ENCODE results near the gene FBXL17. TPM values are rescaled to one million over a fixed set of nuclear protein-coding genes. Genes with fewer than 3 reads are reported as not detected.
"Not testable (repeated sequence)": the region's sequence is repeated elsewhere in the genome, so short reads cannot be mapped to it uniquely, and the experiment has no call there.

Gene FBXL17
- total RNA-seq, 5 donors from 2014 or later (not counting 1 experiment from before 2014, with no cell fraction given), result 20.4 to 30.1 (median 22.1) TPM

DNA sequence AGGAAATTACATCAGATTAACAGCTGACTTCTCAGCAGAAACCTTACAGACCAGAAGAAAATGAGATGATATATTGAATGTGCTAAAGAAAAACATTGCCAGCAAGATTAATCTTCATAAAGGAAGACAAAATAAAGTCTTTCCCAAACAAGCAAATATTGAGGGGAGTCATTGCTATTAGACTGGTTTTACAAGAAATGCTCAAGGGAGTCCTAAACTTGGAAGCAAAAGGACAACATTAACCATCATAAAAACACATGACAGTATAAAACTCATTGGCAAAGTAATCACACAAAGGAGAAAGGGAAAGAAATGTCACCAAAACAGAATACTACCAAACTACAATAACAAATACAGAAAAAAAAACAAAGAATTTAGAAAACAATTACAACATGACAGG is 101.7 kb downstream of the FBXL17 start:
- Mint-ChIP-seq H3K27me3 (no peaks in the 10 kb centered on the region), H3K4me1 (peaks cover 26 to 35% (median 35%) of the 10 kb centered on the region in 3 donors), H3K27ac (no peak overlapping the region), H3K36me3 (peaks cover 58% of the 10 kb centered on the region), H3K9me3 (peaks cover 5 to 33% (median 20%) of the 10 kb centered on the region in 3 donors), H3K4me3 (no peak overlapping the region)
- CTCF ChIA-PET, result no interaction called here
- Histone ChIP-seq H3K27me3 (replicated peaks in 1 of 2; ENCODE audit: control insufficient read depth in 2 of 2, extremely low read depth in 1 of 2, insufficient read depth in 2 of 2, low read length in 1 of 2) (no peaks in the 10 kb centered on the region), H3K4me1 (ENCODE audit: control insufficient read depth in 1 of 2, extremely low read depth in 1 of 2, insufficient read depth in 2 of 2, low read length in 2 of 2) (peaks cover 0 to 3% of the 10 kb centered on the region in 2 experiments), H3K27ac (ENCODE audit: low read length) (no peak overlapping the region), H3K9me3 (no peaks in the 10 kb centered on the region), H3K36me3 (ENCODE audit: control insufficient read depth in 2 of 2, extremely low read depth in 1 of 2, insufficient read depth in 1 of 2, low read length in 1 of 2) (no peaks in the 10 kb centered on the region), H3K4me3 (ENCODE audit: control insufficient read depth in 1 of 2, extremely low read depth in 1 of 2, low read length in 1 of 2) (no peak overlapping the region)
- ATAC-seq (replicated peaks in 1 of 4) (no peak), DNase-seq (no peak)
- POLR2A ChIA-PET, result interaction anchor here in 1 of 2 donors (0.5 kb wide), 1 partner anchor 212 kb away, joined by 3 read pairs; no protein-coding TSS in a partner anchor

GRCh38 chr5:108278285-108279240 is 103.3 kb downstream of the FBXL17 start:
- peaks cover 26 to 35% (median 35%) of the 10 kb centered on the region in 3 donors for H3K4me1 Mint-ChIP-seq
- WGBS (ENCODE audit: insufficient coverage), result 85% methylated on average over 3 of the region's 3 CpGs
- ChIA-PET CTCF (no interaction called here), POLR2A (no interaction called here)
- Histone ChIP-seq H3K27me3 (replicated peaks in 1 of 2; ENCODE audit: control insufficient read depth in 2 of 2, extremely low read depth in 1 of 2, insufficient read depth in 2 of 2, low read length in 1 of 2) (no peaks in the 10 kb centered on the region), H3K9me3 (no peaks in the 10 kb centered on the region), H3K4me3 (ENCODE audit: control insufficient read depth in 1 of 2, extremely low read depth in 1 of 2, low read length in 1 of 2) (no peak overlapping the region), H3K36me3 (ENCODE audit: control insufficient read depth in 2 of 2, extremely low read depth in 1 of 2, insufficient read depth in 1 of 2, low read length in 1 of 2) (no peaks in the 10 kb centered on the region), H3K27ac (ENCODE audit: low read length) (no peak overlapping the region), H3K4me1 (ENCODE audit: control insufficient read depth in 1 of 2, extremely low read depth in 1 of 2, insufficient read depth in 2 of 2, low read length in 2 of 2) (peaks cover 0 to 3% of the 10 kb centered on the region in 2 experiments)
- H3K27ac Mint-ChIP-seq, result no peak overlapping the region
- DNase-seq (no peak), ATAC-seq (replicated peaks in 1 of 4) (no peak)
- no peaks in the 10 kb centered on the region for H3K27me3 Mint-ChIP-seq
- peaks cover 45% of the 10 kb centered on the region for H3K36me3 Mint-ChIP-seq
- H3K4me3 Mint-ChIP-seq, result no peak overlapping the region
- peaks cover 5 to 21% (median 10%) of the 10 kb centered on the region in 3 donors for H3K9me3 Mint-ChIP-seq

DNA sequence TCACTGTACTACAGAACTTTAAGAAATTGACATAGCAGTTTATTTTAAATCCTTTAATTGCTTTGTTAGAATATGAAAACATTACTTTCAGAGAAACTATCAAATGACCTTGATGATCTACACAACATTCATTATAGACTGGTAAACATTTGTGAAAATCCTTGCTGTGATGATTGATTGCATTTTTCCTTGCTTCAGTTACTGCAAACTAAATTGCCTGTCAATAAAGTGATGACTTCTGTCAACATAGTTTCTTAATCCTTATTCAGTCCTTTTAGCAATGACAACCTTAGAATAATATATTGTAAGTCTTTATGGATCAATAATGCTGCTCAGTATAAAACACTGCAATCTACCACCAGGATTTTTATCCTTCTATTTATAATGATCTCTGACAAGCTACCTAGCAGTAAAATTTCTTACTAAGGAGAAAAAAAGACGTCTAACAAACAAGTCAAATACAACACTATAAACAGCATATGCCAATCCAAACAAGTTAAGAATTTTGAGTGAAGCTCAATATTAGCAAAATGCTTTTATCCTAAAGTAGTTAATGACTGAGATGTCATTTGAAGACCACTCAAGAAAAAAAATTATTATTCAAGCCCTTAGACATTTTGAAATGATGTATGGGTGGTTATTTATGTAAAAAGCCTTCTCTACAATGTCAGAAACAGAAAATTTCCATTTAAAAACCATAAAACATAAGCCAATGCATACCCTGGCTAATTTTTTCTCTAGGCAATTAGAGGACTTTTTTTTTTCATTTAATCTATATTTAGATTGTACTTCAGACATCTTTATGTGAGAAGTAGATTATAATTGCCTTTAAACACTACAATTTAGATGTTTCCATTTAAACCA is 105.5 kb downstream of the FBXL17 start:
- no peak overlapping the region for H3K27ac ChIP-seq (ENCODE audit: low read length)
- DNase-seq (no peak), ATAC-seq (replicated peaks in 1 of 4) (no peak)
- no peaks in the 10 kb centered on the region for H3K36me3 ChIP-seq (ENCODE audit: control insufficient read depth in 2 of 2, extremely low read depth in 1 of 2, insufficient read depth in 1 of 2, low read length in 1 of 2)
- H3K9me3 ChIP-seq, result no peaks in the 10 kb centered on the region
- H3K27me3 Mint-ChIP-seq, result no peaks in the 10 kb centered on the region
- no peaks in the 10 kb centered on the region for H3K27me3 ChIP-seq (replicated peaks in 1 of 2; ENCODE audit: control insufficient read depth in 2 of 2, extremely low read depth in 1 of 2, insufficient read depth in 2 of 2, low read length in 1 of 2)
- H3K4me1 ChIP-seq (ENCODE audit: control insufficient read depth in 1 of 2, extremely low read depth in 1 of 2, insufficient read depth in 2 of 2, low read length in 2 of 2), result peaks cover 0 to 3% of the 10 kb centered on the region in 2 experiments
- CTCF ChIA-PET, result interaction anchor here in 1 of 2 donors (0.6 to 1.1 kb wide), 2 partner anchors 14 to 1692 kb away, joined by 5 to 6 read pairs; no protein-coding TSS in a partner anchor
- no peak overlapping the region for H3K4me3 Mint-ChIP-seq
- H3K27ac Mint-ChIP-seq, result no peak overlapping the region
- peaks cover 26 to 35% (median 29%) of the 10 kb centered on the region in 3 donors for H3K4me1 Mint-ChIP-seq
- peaks cover 30% of the 10 kb centered on the region for H3K36me3 Mint-ChIP-seq
- POLR2A ChIA-PET, result no interaction called here
- peaks cover 0 to 2% (median 0%) of the 10 kb centered on the region in 3 donors for H3K9me3 Mint-ChIP-seq
- no CpG with 5 or more reads among the region's 1 CpG for WGBS (ENCODE audit: insufficient coverage)
- H3K4me3 ChIP-seq (ENCODE audit: control insufficient read depth in 1 of 2, extremely low read depth in 1 of 2, low read length in 1 of 2), result no peak overlapping the region

- peaks cover 24% of the 10 kb centered on the region for H3K36me3 Mint-ChIP-seq
- POLR2A ChIA-PET; ATAC-seq (replicated peaks in 1 of 4); H3K4me3 Mint-ChIP-seq; H3K9me3 Mint-ChIP-seq; H3K9me3 ChIP-seq; H3K27ac ChIP-seq (ENCODE audit: low read length); CTCF ChIA-PET; H3K4me3 ChIP-seq (ENCODE audit: control insufficient read depth in 1 of 2, extremely low read depth in 1 of 2, low read length in 1 of 2); H3K4me1 ChIP-seq (ENCODE audit: control insufficient read depth in 1 of 2, extremely low read depth in 1 of 2, insufficient read depth in 2 of 2, low read length in 2 of 2); DNase-seq; H3K27me3 ChIP-seq (replicated peaks in 1 of 2; ENCODE audit: control insufficient read depth in 2 of 2, extremely low read depth in 1 of 2, insufficient read depth in 2 of 2, low read length in 1 of 2); H3K36me3 ChIP-seq (ENCODE audit: control insufficient read depth in 2 of 2, extremely low read depth in 1 of 2, insufficient read depth in 1 of 2, low read length in 1 of 2); H3K27me3 Mint-ChIP-seq; H3K27ac Mint-ChIP-seq: not testable (repeated sequence)
- no CpG with 5 or more reads among the region's 10 CpGs for WGBS (ENCODE audit: insufficient coverage)
- peaks cover 11 to 16% (median 15%) of the 10 kb centered on the region in 3 donors for H3K4me1 Mint-ChIP-seq
Observed at GRCh38 chr5:108274080-108274479, 107.8 kb downstream of the FBXL17 start.

GRCh38 chr5:108271127-108271526 is 110.8 kb downstream of the FBXL17 start:
- no peak for ATAC-seq (replicated peaks in 1 of 4)
- Histone ChIP-seq H3K4me3 (ENCODE audit: control insufficient read depth in 1 of 2, extremely low read depth in 1 of 2, low read length in 1 of 2) (no peak overlapping the region), H3K36me3 (ENCODE audit: control insufficient read depth in 2 of 2, extremely low read depth in 1 of 2, insufficient read depth in 1 of 2, low read length in 1 of 2) (no peaks in the 10 kb centered on the region), H3K27me3 (replicated peaks in 1 of 2; ENCODE audit: control insufficient read depth in 2 of 2, extremely low read depth in 1 of 2, insufficient read depth in 2 of 2, low read length in 1 of 2) (no peaks in the 10 kb centered on the region), H3K9me3 (no peaks in the 10 kb centered on the region), H3K27ac (ENCODE audit: low read length) (no peak overlapping the region), H3K4me1 (ENCODE audit: control insufficient read depth in 1 of 2, extremely low read depth in 1 of 2, insufficient read depth in 2 of 2, low read length in 2 of 2) (no peaks in the 10 kb centered on the region)
- Mint-ChIP-seq H3K4me3 (no peak overlapping the region), H3K27ac (no peak overlapping the region), H3K4me1 (peaks cover 0 to 9% (median 4%) of the 10 kb centered on the region in 3 donors), H3K36me3 (peaks cover 18% of the 10 kb centered on the region), H3K9me3 (no peaks in the 10 kb centered on the region), H3K27me3 (no peaks in the 10 kb centered on the region)
- ChIA-PET POLR2A (interaction anchor here in 1 of 2 donors (0.6 kb wide), 1 partner anchor 10 kb away, joined by 4 read pairs; no protein-coding TSS in a partner anchor), CTCF (interaction anchor here in 1 of 2 donors (1.2 to 2.3 kb wide), 2 partner anchors 9 to 12 kb away, joined by 4 to 14 read pairs; no protein-coding TSS in a partner anchor)
- 80% methylated on average over 1 of the region's 1 CpG for WGBS (ENCODE audit: insufficient coverage)
- no peak for DNase-seq

DNA sequence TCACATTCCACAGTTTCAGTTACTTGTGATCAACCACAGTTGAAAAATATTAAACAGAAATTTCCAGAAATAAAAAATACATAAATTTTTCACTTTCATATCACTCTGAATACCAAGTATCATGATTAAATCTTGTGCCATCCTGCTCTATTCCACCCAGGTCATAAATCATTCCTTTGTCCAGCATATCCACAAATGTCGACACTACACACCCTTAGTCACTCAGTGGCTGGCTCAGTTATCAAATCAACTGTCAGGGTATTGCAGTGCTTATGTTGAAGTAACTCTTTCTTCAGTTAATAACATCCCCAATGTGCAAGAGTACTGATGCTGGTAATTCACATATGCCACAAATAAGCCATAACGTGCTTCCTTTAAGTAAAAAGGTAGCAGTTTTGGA is 115.7 kb downstream of the FBXL17 start:
- peaks cover 0 to 16% (median 11%) of the 10 kb centered on the region in 3 donors for H3K4me1 Mint-ChIP-seq
- H3K27ac Mint-ChIP-seq, result no peak overlapping the region
- no peaks in the 10 kb centered on the region for H3K9me3 Mint-ChIP-seq
- no CpG with 5 or more reads among the region's 2 CpGs for WGBS (ENCODE audit: insufficient coverage)
- ChIA-PET CTCF (no interaction called here), POLR2A (no interaction called here)
- DNase-seq (no peak), ATAC-seq (replicated peaks in 1 of 4) (no peak)
- Histone ChIP-seq H3K27me3 (replicated peaks in 1 of 2; ENCODE audit: control insufficient read depth in 2 of 2, extremely low read depth in 1 of 2, insufficient read depth in 2 of 2, low read length in 1 of 2) (no peaks in the 10 kb centered on the region), H3K9me3 (no peaks in the 10 kb centered on the region), H3K27ac (ENCODE audit: low read length) (no peak overlapping the region), H3K4me3 (ENCODE audit: control insufficient read depth in 1 of 2, extremely low read depth in 1 of 2, low read length in 1 of 2) (no peak overlapping the region), H3K36me3 (ENCODE audit: control insufficient read depth in 2 of 2, extremely low read depth in 1 of 2, insufficient read depth in 1 of 2, low read length in 1 of 2) (no peaks in the 10 kb centered on the region), H3K4me1 (ENCODE audit: control insufficient read depth in 1 of 2, extremely low read depth in 1 of 2, insufficient read depth in 2 of 2, low read length in 2 of 2) (no peaks in the 10 kb centered on the region)
- H3K4me3 Mint-ChIP-seq, result no peak overlapping the region
- H3K27me3 Mint-ChIP-seq, result no peaks in the 10 kb centered on the region
- peaks cover 3% of the 10 kb centered on the region for H3K36me3 Mint-ChIP-seq
